GM13977 (cell line): ENCODE results near the gene GALNT17.

Experiments used
- DNase-seq: peaks from one replicate; pipeline ENCODE4 v3.0.0; 2012; ENCODE audit warnings: low spot score
- CTCF ChIP-seq: IDR thresholded peaks from 2 replicates; pipeline ENCODE4 v1.5.1; 2012; ENCODE audit warnings: mild to moderate bottlenecking, control low read depth; ENCODE audit not compliant: insufficient read depth; ENCODE audit errors: extremely low read depth, missing control alignments
- in situ Hi-C: fragments of 300-500 bp; cut with MboI; formaldehyde crosslinking; loops from one replicate; pipeline ENCODE4 v1.12.0; 2022; ENCODE audit warnings: low sequenced_read_pairs, low pct_unique_long_range_greater_than_20kb, mixed read lengths, inconsistent platforms; ENCODE audit not compliant: unreplicated experiment

Gene GALNT17

GRCh38 chr7:71329030-71329660, 197.2 kb downstream of the GALNT17 start:
- in situ Hi-C loops: no loop called here
- no peak for TF ChIP-seq CTCF
- no peak for DNase-seq

- TF ChIP-seq CTCF: no peak
- no peak for DNase-seq
- in situ Hi-C loops: no loop called here
Measured at GRCh38 chr7:71332207-71332606, 200.3 kb downstream of the GALNT17 start.

GRCh38 chr7:71334541-71334940, 202.6 kb downstream of the GALNT17 start:
- no peak for TF ChIP-seq CTCF
- DNase-seq: no peak
- in situ Hi-C loops: no loop called here

- no peak for DNase-seq
- in situ Hi-C loops: no loop called here
- no peak for TF ChIP-seq CTCF
Measured at GRCh38 chr7:71338866-71339265, 206.9 kb downstream of the GALNT17 start.

GRCh38 chr7:71339924-71340323, 208.0 kb downstream of the GALNT17 start:
- no peak for DNase-seq
- TF ChIP-seq CTCF: no peak
- in situ Hi-C loops: no loop called here

GRCh38 chr7:71342202-71342601, 210.3 kb downstream of the GALNT17 start:
- DNase-seq: no peak
- TF ChIP-seq CTCF: no peak
- in situ Hi-C loops: no loop called here
